ENCODE data around the gene COX6A2. TPM values are rescaled to one million over a fixed set of nuclear protein-coding genes. Genes with fewer than 3 reads are reported as not detected.
A peak's percentile ranks its signal among the peaks of the same experiment; 100 is the strongest.

COX6A2 gene
- total and polyA plus RNA-seq, 7 experiments from 2014 or later: not detected

GRCh38 chr16:31413943-31414342, 14.2 kb downstream of the COX6A2 start:
- peaks cover 0 to 5% (median 2%) of the 10 kb centered on the region in 11 donors for H3K9me3 Mint-ChIP-seq
- H3K27ac ChIP-seq (ENCODE audit: low read depth, low read length): no peak overlapping the region
- H3K36me3 Mint-ChIP-seq: peaks cover 0 to 6% (median 0%) of the 10 kb centered on the region in 5 donors
- peaks cover 0 to 29% (median 6%) of the 10 kb centered on the region in 7 donors for H3K4me1 Mint-ChIP-seq
- H3K4me3 Mint-ChIP-seq: no peak overlapping the region
- DNase-seq (no peak), ATAC-seq (no peak)
- H3K27me3 ChIP-seq (ENCODE audit: control insufficient read depth in 2 of 2, insufficient read depth in 2 of 2, low read length in 2 of 2): no peaks in the 10 kb centered on the region
- intact Hi-C loops (cut with micrococcal nuclease): no loop called here
- CTCF ChIA-PET: no interaction called here
- no peaks in the 10 kb centered on the region for H3K36me3 ChIP-seq (ENCODE audit: control insufficient read depth in 2 of 3, insufficient read depth in 3 of 3, low read length in 3 of 3)
- H3K27ac Mint-ChIP-seq: no peak overlapping the region
- H3K9me3 ChIP-seq (ENCODE audit: control insufficient read depth in 2 of 3, low read length in 3 of 3): no peaks in the 10 kb centered on the region
- POLR2A ChIA-PET: no interaction called here
- H3K4me1 ChIP-seq (ENCODE audit: control insufficient read depth in 2 of 2, insufficient read depth in 2 of 2, low read length in 2 of 2): peaks cover 0 to 24% of the 10 kb centered on the region in 2 donors
- H3K4me3 ChIP-seq (ENCODE audit: low read length): no peak overlapping the region
- H3K27me3 Mint-ChIP-seq: peaks cover 0 to 25% (median 0%) of the 10 kb centered on the region in 5 donors

- Mint-ChIP-seq H3K4me1 (peaks cover 0 to 26% (median 6%) of the 10 kb centered on the region in 7 donors), H3K36me3 (peaks cover 0 to 5% (median 0%) of the 10 kb centered on the region in 5 donors), H3K4me3 (no peak overlapping the region), H3K27ac (peak overlapping the region in 1 of 9 donors; percentile 14), H3K27me3 (peaks cover 0 to 25% (median 0%) of the 10 kb centered on the region in 5 donors), H3K9me3 (peaks cover 0 to 5% (median 2%) of the 10 kb centered on the region in 11 donors)
- DNase-seq (no peak), ATAC-seq (no peak)
- Histone ChIP-seq H3K27ac (ENCODE audit: low read depth, low read length) (no peak overlapping the region), H3K36me3 (ENCODE audit: control insufficient read depth in 2 of 3, insufficient read depth in 3 of 3, low read length in 3 of 3) (no peaks in the 10 kb centered on the region), H3K9me3 (ENCODE audit: control insufficient read depth in 2 of 3, low read length in 3 of 3) (no peaks in the 10 kb centered on the region), H3K4me1 (ENCODE audit: control insufficient read depth in 2 of 2, insufficient read depth in 2 of 2, low read length in 2 of 2) (peaks cover 0 to 22% of the 10 kb centered on the region in 2 donors), H3K27me3 (ENCODE audit: control insufficient read depth in 2 of 2, insufficient read depth in 2 of 2, low read length in 2 of 2) (no peaks in the 10 kb centered on the region), H3K4me3 (ENCODE audit: low read length) (no peak overlapping the region)
- ChIA-PET CTCF (no interaction called here), POLR2A (no interaction called here)
- intact Hi-C loops (cut with micrococcal nuclease): no loop called here
These were observed 14.8 kb downstream of the COX6A2 start for GRCh38 chr16:31413381-31413780.

- no peak overlapping the region for H3K27ac Mint-ChIP-seq
These were observed 15.4 kb downstream of the COX6A2 start for GRCh38 chr16:31412750-31413149.

GRCh38 chr16:31411024-31411844, 16.9 kb downstream of the COX6A2 start:
- Histone ChIP-seq H3K27me3 (ENCODE audit: control insufficient read depth in 2 of 2, insufficient read depth in 2 of 2, low read length in 2 of 2) (no peaks in the 10 kb centered on the region), H3K27ac (ENCODE audit: low read depth, low read length) (no peak overlapping the region), H3K36me3 (ENCODE audit: control insufficient read depth in 2 of 3, insufficient read depth in 3 of 3, low read length in 3 of 3) (no peaks in the 10 kb centered on the region), H3K4me1 (ENCODE audit: control insufficient read depth in 2 of 2, insufficient read depth in 2 of 2, low read length in 2 of 2) (peaks cover 0 to 16% of the 10 kb centered on the region in 2 donors), H3K4me3 (ENCODE audit: low read length) (no peak overlapping the region), H3K9me3 (ENCODE audit: control insufficient read depth in 2 of 3, low read length in 3 of 3) (no peaks in the 10 kb centered on the region)
- Mint-ChIP-seq H3K9me3 (no peaks in the 10 kb centered on the region), H3K27ac (no peak overlapping the region), H3K27me3 (peaks cover 0 to 23% (median 0%) of the 10 kb centered on the region in 5 donors), H3K36me3 (no peaks in the 10 kb centered on the region), H3K4me3 (no peak overlapping the region), H3K4me1 (peaks cover 0 to 16% (median 0%) of the 10 kb centered on the region in 7 donors)
- DNase-seq (no peak), ATAC-seq (no peak)
- POLR2A ChIA-PET: no interaction called here
- intact Hi-C loops (cut with micrococcal nuclease): no loop called here
- CTCF ChIA-PET: no interaction called here

More at GRCh38 chr16:31412750-31413149, 15.4 kb downstream of the COX6A2 start:
- Mint-ChIP-seq H3K9me3 (peaks cover 0 to 3% (median 0%) of the 10 kb centered on the region in 11 donors), H3K36me3 (no peaks in the 10 kb centered on the region), H3K4me3 (no peak overlapping the region), H3K27me3 (peaks cover 0 to 20% (median 0%) of the 10 kb centered on the region in 5 donors), H3K4me1 (peaks cover 0 to 23% (median 6%) of the 10 kb centered on the region in 7 donors)
- POLR2A ChIA-PET: no interaction called here
- peaks cover 0 to 20% of the 10 kb centered on the region in 2 donors for H3K4me1 ChIP-seq (ENCODE audit: control insufficient read depth in 2 of 2, insufficient read depth in 2 of 2, low read length in 2 of 2)
- ATAC-seq: no peak
- no peak for DNase-seq
- H3K36me3 ChIP-seq (ENCODE audit: control insufficient read depth in 2 of 3, insufficient read depth in 3 of 3, low read length in 3 of 3): no peaks in the 10 kb centered on the region
- H3K4me3 ChIP-seq (ENCODE audit: low read length): no peak overlapping the region
- H3K27ac ChIP-seq (ENCODE audit: low read depth, low read length): no peak overlapping the region
- H3K9me3 ChIP-seq (ENCODE audit: control insufficient read depth in 2 of 3, low read length in 3 of 3): no peaks in the 10 kb centered on the region
- no peaks in the 10 kb centered on the region for H3K27me3 ChIP-seq (ENCODE audit: control insufficient read depth in 2 of 2, insufficient read depth in 2 of 2, low read length in 2 of 2)
- CTCF ChIA-PET: no interaction called here
- intact Hi-C loops (cut with micrococcal nuclease): no loop called here

GRCh38 chr16:31410082-31410481, 18.1 kb downstream of the COX6A2 start:
- no peaks in the 10 kb centered on the region for H3K36me3 Mint-ChIP-seq
- no peak overlapping the region for H3K4me3 Mint-ChIP-seq
- intact Hi-C loops (cut with micrococcal nuclease): no loop called here
- H3K4me1 ChIP-seq (ENCODE audit: control insufficient read depth in 2 of 2, insufficient read depth in 2 of 2, low read length in 2 of 2): peaks cover 0 to 14% of the 10 kb centered on the region in 2 donors
- no peaks in the 10 kb centered on the region for H3K9me3 ChIP-seq (ENCODE audit: control insufficient read depth in 2 of 3, low read length in 3 of 3)
- CTCF ChIA-PET: interaction anchor here (0.7 kb wide), 1 partner anchor 210 kb away, joined by 3 read pairs; no protein-coding TSS in a partner anchor
- ATAC-seq (no peak), DNase-seq (no peak)
- H3K27me3 Mint-ChIP-seq: peaks cover 0 to 20% (median 0%) of the 10 kb centered on the region in 5 donors
- no peaks in the 10 kb centered on the region for H3K27me3 ChIP-seq (ENCODE audit: control insufficient read depth in 2 of 2, insufficient read depth in 2 of 2, low read length in 2 of 2)
- H3K27ac Mint-ChIP-seq: no peak overlapping the region
- no peaks in the 10 kb centered on the region for H3K36me3 ChIP-seq (ENCODE audit: control insufficient read depth in 2 of 3, insufficient read depth in 3 of 3, low read length in 3 of 3)
- POLR2A ChIA-PET: no interaction called here
- no peaks in the 10 kb centered on the region for H3K9me3 Mint-ChIP-seq
- no peak overlapping the region for H3K4me3 ChIP-seq (ENCODE audit: low read length)
- peaks cover 0 to 12% (median 0%) of the 10 kb centered on the region in 7 donors for H3K4me1 Mint-ChIP-seq
- H3K27ac ChIP-seq (ENCODE audit: low read depth, low read length): no peak overlapping the region

GRCh38 chr16:31409433-31409832, 18.7 kb downstream of the COX6A2 start:
- peaks cover 0 to 11% (median 0%) of the 10 kb centered on the region in 7 donors for H3K4me1 Mint-ChIP-seq
- intact Hi-C loops (cut with micrococcal nuclease): no loop called here
- Histone ChIP-seq H3K9me3 (ENCODE audit: control insufficient read depth in 2 of 3, low read length in 3 of 3) (no peaks in the 10 kb centered on the region), H3K4me3 (ENCODE audit: low read length) (no peak overlapping the region), H3K27me3 (ENCODE audit: control insufficient read depth in 2 of 2, insufficient read depth in 2 of 2, low read length in 2 of 2) (no peaks in the 10 kb centered on the region), H3K36me3 (ENCODE audit: control insufficient read depth in 2 of 3, insufficient read depth in 3 of 3, low read length in 3 of 3) (no peaks in the 10 kb centered on the region), H3K4me1 (ENCODE audit: control insufficient read depth in 2 of 2, insufficient read depth in 2 of 2, low read length in 2 of 2) (peaks cover 0 to 7% of the 10 kb centered on the region in 2 donors), H3K27ac (ENCODE audit: low read depth, low read length) (no peak overlapping the region)
- H3K27ac Mint-ChIP-seq: peak overlapping the region in 1 of 9 donors; percentile 65
- no peak overlapping the region for H3K4me3 Mint-ChIP-seq
- ChIA-PET CTCF (interaction anchor here (0.7 kb wide), 1 partner anchor 209 kb away, joined by 3 read pairs; no protein-coding TSS in a partner anchor), POLR2A (no interaction called here)
- no peak for ATAC-seq
- peaks cover 0 to 19% (median 0%) of the 10 kb centered on the region in 5 donors for H3K27me3 Mint-ChIP-seq
- no peaks in the 10 kb centered on the region for H3K9me3 Mint-ChIP-seq
- no peaks in the 10 kb centered on the region for H3K36me3 Mint-ChIP-seq
- no peak for DNase-seq

Data from naive thymus-derived CD4-positive, alpha-beta T cell (primary cell).